ENCODE data around the gene MTG1.

GRCh38 chr10:133362846-133363245, 31.1 kb upstream of the MTG1 start:
- TF ChIP-seq CTCF (IDR thresholded peaks at IDR 0.05) = no peak
- no peak for TF ChIP-seq POLR2A (IDR thresholded peaks at IDR 0.05)
